ENCODE measurements around the gene WFDC1. TPM values are rescaled to one million over a fixed set of nuclear protein-coding genes. Genes with fewer than 3 reads are reported as not detected.

Gene WFDC1
- total and polyA plus RNA-seq, 2 of the 4 experiments (the other 2 are of a cell fraction): 4.7 to 6.8 TPM

DNA sequence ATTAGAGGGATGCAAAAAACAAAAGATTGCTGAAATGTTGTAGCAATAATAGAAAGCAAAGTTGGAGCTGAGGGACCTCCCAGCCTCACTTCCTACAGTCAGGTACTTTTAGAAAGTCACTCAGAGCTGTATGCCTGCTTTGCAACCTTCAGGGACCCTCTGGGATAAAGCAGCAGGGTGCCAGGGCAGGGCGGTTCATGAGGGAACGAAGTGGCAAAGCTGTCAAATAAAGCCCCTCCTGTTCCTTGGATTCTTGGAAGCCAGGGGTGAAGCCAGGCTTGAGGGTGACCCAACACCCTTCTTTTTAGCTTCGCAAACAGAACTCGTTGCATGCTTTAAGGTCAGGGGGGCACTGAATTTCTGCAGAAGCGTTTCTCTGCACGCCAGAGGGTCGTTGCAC is 74.4 kb downstream of the WFDC1 start:
- no peak overlapping the region for H3K4me3 ChIP-seq (ENCODE audit: insufficient read depth, low read depth, low read length)
- H3K18ac ChIP-seq (ENCODE audit: low read depth, low read length): no peak overlapping the region
- intact Hi-C loops (cut with micrococcal nuclease) (no loop called here), in situ Hi-C loops (cut with MboI; ENCODE audit: low sequenced_read_pairs) (no loop called here), dilution Hi-C loops (cut with HindIII; ENCODE audit: low sequenced_read_pairs, unreplicated experiment) (no loop called here)
- H3K9ac ChIP-seq (ENCODE audit: low read depth, low read length): no peak overlapping the region
- H3K9me3 ChIP-seq (ENCODE audit: control insufficient read depth, insufficient read depth, low read length): no peaks in the 10 kb centered on the region; the same call in 1 of the 2 replicates
- H3K56ac ChIP-seq (ENCODE audit: extremely low read depth, insufficient read depth, low read length): no peak overlapping the region
- no peaks in the 10 kb centered on the region for H3K9me1 ChIP-seq (ENCODE audit: insufficient read depth, low read length)
- H4K91ac ChIP-seq (ENCODE audit: insufficient read depth, low read depth, low read length): no peak overlapping the region
- peaks cover 78% of the 10 kb centered on the region for H3K27me3 ChIP-seq (ENCODE audit: control insufficient read depth, insufficient read depth, low read length)
- H3K27ac ChIP-seq (ENCODE audit: insufficient read depth, low read length): no peak overlapping the region
- no peak overlapping the region for H3K14ac ChIP-seq (replicated peaks; ENCODE audit: low read depth, low read length)
- ATAC-seq (ENCODE audit: low read depth) (no peak), DNase-seq (no peak)
- no peaks in the 10 kb centered on the region for H3K36me3 ChIP-seq (ENCODE audit: control insufficient read depth, insufficient read depth, low read length)
- no TSS peak for BruUV-seq (replicated peaks)
- no peak overlapping the region for H3K23ac ChIP-seq (ENCODE audit: low read depth, low read length)
- H3K4me2 ChIP-seq (ENCODE audit: low read depth, low read length): no peak overlapping the region
- WGBS, 2 experiments (ENCODE audit: extremely low coverage in 2 of 2, insufficient read length in 1 of 2): 48% methylated on average over 6 of the region's 7 CpGs; no CpG with 5 or more reads in 1 of the 2 experiments
- CTCF ChIA-PET: interaction anchor here (0.5 kb wide), 1 partner anchor 28 kb away, joined by 3 read pairs; no protein-coding TSS in a partner anchor
- H2BK120ac ChIP-seq (ENCODE audit: low read depth, low read length): no peak overlapping the region
- no peak overlapping the region for H2BK5ac ChIP-seq (ENCODE audit: low read depth, low read length, poor library complexity, severe bottlenecking)
- no peak overlapping the region for H3K4ac ChIP-seq (ENCODE audit: low read depth, low read length)
- no peaks in the 10 kb centered on the region for H3K79me1 ChIP-seq (ENCODE audit: low read depth in 1 of 2, low read length in 2 of 2)
- H4K8ac ChIP-seq (ENCODE audit: low read depth in 2 of 2, low read length in 2 of 2): no peak overlapping the region
- no peak overlapping the region for H4K5ac ChIP-seq (ENCODE audit: low read depth, low read length)
- no peak overlapping the region for H2AFZ ChIP-seq (replicated peaks; ENCODE audit: low read length, poor library complexity)
- no peak overlapping the region for H2AK5ac ChIP-seq (ENCODE audit: low read depth, low read length)
- H2BK20ac ChIP-seq (ENCODE audit: low read depth, low read length): no peak overlapping the region
- H3K4me1 ChIP-seq (ENCODE audit: control insufficient read depth, insufficient read depth, low read length): no peaks in the 10 kb centered on the region
- H2BK15ac ChIP-seq (ENCODE audit: low read depth, low read length): no peak overlapping the region
- POLR2A ChIA-PET (ENCODE audit: unreplicated experiment): no interaction called here
- TF ChIP-seq, protein P1, sequence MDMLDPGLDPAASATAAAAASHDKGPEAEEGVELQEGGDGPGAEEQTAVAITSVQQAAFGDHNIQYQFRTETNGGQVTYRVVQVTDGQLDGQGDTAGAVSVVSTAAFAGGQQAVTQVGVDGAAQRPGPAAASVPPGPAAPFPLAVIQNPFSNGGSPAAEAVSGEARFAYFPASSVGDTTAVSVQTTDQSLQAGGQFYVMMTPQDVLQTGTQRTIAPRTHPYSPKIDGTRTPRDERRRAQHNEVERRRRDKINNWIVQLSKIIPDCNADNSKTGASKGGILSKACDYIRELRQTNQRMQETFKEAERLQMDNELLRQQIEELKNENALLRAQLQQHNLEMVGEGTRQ (IDR thresholded peaks at IDR 0.05; ENCODE audit: low read depth, low read length): no peak
- TF ChIP-seq CHD1 (IDR thresholded peaks at IDR 0.05; ENCODE audit: low read depth, low read length): no peak
- no peak for TF ChIP-seq CEBPB (IDR thresholded peaks at IDR 0.05; ENCODE audit: low read depth, low read length)
- no peak for TF ChIP-seq NFE2L2 (IDR thresholded peaks at IDR 0.05; ENCODE audit: low read depth, low read length)
- no peak for TF ChIP-seq SMC3 (IDR thresholded peaks at IDR 0.05; ENCODE audit: low read depth, low read length)
- TF ChIP-seq FOS (IDR thresholded peaks at IDR 0.05; ENCODE audit: low read depth, low read length): no peak
- TF ChIP-seq RCOR1 (IDR thresholded peaks at IDR 0.05; ENCODE audit: insufficient replicate concordance, low read length): no peak
- no peak for TF ChIP-seq RAD21 (IDR thresholded peaks at IDR 0.05; ENCODE audit: low read length)
- no peak overlapping the region for H2AK9ac ChIP-seq (replicated peaks; ENCODE audit: low read depth, low read length, poor library complexity)
- no peaks in the 10 kb centered on the region for H4K20me1 ChIP-seq (ENCODE audit: insufficient read depth, low read length)

Data from IMR-90 (cell line).